NOMO-1 (cell line): Measurements from ENCODE around the gene TCF4.

Experiments
- DNase-seq, 2 experiments: peaks; one replicate each; lab custom pipeline; 2025; ENCODE audit not compliant: unreplicated experiment in 2 of 2; lab: John Stamatoyannopoulos, UW

TCF4 gene

DNA sequence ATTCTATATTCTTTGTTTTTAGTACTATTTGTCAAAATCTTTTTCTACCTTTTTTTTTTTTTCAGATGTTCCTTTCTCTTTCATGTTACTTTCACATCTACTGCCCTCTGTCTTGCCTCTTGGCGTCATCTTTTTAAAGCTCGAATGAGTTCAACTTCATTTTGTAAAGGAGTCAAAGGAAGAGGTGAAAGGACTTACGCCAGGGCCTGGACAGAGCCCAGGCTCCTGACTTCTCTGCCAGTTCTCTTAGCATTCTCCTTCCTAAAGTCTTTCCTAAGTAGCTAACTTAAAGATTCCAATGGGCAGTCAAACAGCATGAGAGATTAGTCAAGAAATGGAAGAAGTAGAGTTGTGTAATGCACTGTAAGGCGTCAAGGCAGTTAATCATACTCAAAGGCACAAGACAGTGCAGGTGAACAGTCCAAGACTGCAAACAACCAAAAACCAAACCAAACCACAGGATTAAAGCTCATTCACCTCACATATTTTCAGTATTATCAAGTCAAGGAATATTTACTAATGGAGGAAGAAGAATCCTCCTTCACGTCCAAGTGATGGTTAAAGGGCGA, 301.7 kb downstream of the TCF4 start:
- no peak for DNase-seq

DNA sequence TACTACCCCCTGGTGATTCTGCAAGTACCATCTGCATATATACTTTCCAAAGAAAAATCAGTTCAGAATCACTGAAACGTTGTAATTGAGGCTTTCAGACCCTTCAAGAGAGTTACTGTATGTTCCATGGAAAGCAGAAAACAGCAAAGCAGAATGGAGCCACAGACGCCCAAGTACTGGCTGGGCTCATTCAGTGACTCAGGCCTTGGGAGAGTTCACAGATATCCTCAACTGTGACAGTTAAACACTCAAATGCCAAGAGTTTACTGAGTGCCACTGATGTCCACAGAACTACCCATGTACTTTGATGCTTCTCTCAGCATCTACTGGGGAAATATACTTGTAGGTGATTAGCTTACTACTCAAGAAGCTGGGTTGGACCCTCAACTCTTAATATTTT, 303.4 kb downstream of the TCF4 start:
- DNase-seq: no peak

DNA sequence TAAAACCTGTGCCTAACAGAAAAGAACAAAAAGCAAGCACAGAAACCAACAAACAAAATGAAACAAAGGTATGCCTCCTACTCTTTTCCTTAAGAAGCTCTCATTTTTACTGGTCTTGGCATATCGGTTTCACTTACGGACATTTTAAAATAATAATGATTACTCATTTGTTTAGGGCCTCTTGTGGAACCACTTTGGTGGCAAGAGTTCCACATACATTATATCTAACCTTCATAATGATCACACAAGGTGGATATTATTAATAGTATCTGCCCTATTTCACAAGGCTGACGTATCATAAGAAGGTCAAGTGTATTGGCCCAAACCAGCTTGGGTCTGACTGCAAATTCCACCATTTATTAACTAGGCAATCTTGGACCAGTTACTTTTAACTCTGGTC, 304.7 kb downstream of the TCF4 start:
- no peak for DNase-seq

DNA sequence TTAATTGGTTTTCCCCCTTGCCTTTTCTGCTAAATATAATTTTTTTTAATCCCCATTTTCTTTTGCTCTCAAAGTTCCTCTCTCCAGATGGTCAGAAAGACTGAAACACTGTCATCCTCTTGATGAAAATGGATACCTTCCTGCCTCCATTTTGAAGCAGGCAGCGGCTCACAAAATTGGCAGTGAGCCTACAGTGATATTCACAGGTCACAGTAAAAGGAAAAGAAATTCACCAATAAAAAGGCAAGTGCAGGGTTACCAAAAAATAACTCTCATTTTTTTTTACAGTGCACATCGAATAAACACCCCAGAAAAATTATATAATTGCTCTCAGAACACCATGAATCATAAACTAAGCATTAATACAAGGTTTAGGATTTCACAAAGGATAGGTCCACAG, 307.5 kb downstream of the TCF4 start:
- DNase-seq: no peak

DNA sequence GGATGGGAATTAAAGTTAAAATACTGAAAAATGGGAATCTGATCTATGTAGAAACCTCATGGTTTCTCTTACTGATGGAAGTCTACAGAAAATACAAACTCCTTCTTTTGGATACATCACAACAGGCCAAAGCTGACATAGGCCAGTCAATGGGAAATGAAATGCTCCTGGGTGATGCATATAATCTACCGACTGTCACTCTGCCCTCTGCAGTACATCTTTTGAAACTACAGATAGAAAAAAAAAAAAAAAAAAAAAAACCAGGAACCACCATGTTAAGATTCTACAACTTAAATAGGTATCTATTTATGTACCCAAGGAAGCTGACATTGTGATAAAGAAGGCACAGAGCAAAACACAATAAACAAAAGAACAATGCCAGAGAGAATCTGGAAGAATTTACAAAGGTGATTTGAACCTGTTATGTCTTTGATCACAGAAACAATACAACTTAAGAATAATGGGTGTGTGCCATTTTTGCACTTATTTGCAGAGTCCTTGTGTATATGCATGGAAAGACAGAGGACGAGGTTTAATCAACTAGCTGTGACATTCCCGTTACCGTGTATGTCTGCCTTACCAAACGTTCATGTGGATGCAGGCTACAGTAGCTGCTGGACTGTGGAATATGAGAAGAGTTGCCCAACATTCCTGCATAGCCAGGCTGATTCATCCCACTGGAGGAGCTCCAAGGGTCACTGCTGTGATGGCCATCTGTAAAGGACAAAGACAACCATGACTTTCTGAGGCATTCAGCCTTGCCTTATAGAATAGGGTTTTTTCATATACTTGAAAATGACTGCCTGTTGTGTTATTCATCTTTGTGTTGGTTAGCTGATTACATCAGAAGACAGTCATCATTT, 312.7 kb downstream of the TCF4 start:
- DNase-seq: peak; percentile 11 to 29

DNA sequence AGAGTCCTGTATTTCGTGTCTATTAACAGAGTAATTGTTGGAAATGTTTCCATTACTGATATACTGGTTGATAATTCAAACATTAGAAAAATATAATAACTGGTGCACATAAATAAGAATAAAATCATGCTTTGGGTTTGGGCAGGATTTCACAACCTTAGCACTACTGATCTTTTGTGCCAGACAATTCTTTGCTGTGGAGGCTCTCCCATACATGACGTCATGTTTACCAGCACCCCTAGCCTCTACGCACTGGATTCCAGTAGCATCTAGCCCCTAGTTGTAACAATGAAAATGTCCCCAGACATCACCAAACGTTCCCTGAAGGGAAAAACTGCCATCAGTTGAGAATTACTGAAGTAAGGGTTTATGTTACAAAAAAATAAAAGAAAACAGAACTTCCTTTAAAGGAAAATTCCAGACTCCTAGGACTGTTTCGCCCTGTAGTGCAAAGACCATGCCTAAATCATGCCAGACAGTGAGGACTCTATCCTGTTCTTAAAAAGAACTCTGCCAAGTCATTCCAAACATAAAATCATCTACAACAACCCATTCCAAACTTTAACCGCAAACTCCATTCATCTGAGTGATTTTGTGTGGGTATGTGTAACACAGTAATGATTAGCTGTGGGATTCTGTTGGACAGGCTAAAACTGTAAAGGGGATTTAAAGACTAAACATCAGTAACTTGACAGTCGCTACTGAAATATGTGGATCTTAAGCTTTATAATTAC, 315.3 kb downstream of the TCF4 start:
- no peak for DNase-seq

DNA sequence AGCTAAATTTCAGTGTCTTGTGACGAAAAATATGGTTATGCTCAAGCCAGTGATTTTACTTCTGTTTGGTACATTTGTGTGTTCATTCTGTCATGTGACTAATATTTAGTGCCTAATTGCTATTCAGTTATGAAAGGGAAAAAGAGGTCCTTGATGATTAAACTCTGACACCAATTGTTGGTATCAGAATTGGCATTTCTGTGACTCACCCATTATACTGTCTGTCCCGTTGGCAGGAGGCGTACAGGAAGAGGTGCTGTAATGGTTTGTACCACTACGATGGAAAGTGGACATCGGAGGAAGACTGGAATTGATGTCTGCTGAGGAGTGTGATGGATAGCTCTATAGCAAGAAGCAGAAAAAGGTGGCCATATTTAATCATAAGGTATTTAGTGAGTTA, 318.4 kb downstream of the TCF4 start:
- DNase-seq: no peak

DNA sequence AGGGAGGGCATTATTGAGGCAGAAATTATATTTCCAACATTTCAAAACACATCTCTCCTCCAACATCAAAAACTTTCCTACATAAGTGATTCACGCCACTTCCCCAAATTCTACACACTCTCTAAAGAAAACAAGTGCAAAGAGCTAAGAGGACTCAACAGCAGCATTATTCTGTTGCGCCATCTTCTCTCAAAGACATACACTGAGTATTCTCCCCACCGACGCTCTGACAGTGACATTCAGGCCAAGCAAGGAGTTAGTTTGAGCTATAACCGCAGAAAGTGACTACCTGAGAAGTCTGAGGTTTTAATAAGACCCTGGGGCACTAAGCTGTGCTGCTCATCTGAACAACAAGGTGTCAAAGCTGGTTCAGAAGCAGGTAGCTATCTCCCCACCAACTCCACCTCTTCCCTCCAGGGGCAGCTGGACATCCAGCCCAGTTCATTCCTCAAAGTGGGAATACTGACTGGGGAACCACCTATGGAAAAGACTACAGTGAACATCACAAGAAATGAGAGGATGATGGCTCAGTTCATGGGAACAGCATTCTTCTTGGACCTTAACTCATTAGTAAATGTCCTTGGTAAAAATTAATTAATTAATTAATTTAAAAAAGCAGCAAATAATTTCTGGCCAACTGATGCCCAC, 319.2 kb downstream of the TCF4 start:
- DNase-seq: peak; percentile 54 to 76

DNA sequence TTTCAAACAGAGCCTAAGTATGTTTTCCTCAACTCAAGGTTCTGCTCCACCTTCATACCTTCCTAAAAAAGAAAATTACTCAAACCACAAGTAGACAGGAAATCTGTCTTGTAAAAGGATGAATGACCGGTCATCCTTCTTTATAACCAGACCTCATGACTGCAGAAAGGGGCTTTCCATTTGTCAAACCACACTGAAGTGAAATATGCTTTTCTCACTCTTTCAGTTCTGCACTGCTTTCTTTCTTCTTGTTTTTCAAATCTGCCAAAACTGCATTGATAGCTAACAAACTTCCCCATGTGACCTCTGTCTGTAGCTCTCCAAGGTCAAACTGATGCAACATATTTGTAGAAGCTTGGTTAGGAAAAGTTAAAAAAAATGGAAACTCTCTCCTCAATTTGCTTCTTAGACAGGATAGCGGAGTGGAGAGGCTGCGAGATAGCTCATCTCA, 319.8 kb downstream of the TCF4 start:
- DNase-seq: peak in 1 of 2 experiments; percentile 46

DNA sequence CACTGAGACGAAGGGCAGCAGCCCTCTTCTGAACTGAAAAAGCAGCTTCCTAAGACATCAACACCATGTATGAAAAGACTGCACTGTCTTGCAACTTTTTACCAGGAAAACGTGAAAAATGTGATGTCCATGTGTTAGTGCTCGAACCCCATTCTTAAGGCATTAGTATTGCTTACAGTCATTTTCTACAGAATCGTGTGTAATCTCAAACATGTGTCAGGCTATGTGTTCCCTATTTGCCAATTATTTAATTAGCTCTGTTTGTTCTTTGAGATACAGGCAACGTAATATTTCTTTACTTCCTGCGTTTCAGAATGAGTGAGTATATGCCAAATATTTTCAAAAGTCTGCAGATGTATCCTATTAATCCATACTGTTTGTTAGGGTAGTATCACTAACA, 321.0 kb downstream of the TCF4 start:
- no peak for DNase-seq

DNA sequence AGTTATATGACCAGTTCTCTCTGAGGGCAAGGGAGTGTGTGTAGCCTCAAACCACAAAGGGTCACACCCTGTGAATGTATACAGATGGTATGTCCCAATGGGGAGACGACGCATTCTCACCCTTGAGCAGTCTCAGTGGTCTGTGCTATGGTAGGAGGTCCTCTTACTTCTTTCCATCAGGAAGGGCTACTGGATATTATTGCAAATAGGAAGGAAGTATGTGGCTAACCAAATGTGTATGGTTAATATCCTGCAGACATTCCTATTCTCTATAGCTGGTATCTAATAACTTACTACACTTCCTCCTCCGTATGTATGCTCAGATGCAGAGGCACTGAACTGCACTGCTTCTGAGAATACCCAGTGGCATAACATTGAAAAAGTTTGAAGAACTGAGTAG, 322.0 kb downstream of the TCF4 start:
- no peak for DNase-seq

DNA sequence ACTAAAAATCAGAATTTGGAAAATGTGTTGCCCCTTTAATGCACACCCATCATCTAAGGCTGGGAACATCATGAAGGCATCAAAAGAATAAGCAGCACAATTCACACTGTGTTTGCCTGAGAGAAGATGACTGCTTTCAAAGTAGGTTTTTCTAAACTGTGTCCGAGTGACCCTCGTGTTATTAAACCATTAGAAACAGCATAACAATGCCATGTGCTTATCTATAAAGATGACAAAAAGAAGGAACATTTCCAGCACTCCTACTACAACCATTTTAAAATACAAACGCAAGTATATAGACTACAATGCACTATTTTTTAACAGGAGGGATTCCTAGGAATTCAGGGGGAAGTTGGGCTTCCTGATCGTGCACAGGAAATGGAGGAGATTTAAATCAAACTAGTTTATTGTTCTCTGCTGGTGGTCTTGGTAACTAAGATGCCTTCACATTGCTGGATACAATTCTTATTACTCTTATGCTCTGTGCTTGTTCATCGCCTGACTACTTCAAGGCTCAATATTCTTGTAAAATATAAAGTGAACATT, 322.8 kb downstream of the TCF4 start:
- no peak for DNase-seq

DNA sequence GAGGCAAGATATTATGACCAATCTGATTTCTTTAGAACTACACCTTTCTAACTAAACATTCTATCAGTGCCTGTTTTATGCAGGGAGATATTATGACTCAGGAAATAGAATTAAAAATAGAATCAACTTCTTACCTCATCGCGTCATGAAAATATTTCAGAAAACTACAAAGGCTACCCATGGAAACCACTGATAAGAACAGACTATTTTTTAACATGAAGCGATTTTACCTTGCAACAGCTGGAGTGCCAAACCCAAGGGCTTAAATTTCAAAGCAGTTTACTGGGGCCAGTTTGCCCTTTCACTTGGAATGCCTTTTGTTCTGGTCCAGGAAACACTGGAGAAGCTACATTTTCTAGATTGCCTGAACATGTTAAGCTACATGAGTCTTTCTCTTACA, 323.9 kb downstream of the TCF4 start:
- no peak for DNase-seq

DNA sequence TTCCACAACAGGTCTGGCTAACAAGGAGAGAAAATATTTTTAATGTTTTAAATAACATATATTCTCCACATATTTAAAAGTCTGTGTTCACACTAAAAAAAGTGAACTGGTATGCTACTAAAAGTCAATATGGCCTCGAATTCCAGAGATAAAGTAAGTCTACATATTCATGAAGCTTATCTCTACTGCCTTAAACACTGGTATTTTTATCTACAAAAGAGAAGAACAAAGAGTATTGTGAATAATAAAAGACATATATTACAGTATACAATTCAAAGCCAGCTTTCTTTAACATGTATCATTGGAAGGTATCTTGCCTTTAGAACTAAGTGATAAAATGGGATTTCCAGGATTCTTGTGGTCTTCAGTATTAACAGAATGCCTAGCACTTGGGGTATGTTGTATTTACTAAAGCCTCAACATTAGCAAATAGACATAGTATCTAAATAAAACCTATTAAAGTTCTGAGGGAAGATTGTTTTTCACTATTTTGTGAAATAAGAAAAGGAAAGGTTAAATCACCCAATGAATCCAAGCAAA, 325.9 kb downstream of the TCF4 start:
- no peak for DNase-seq

DNA sequence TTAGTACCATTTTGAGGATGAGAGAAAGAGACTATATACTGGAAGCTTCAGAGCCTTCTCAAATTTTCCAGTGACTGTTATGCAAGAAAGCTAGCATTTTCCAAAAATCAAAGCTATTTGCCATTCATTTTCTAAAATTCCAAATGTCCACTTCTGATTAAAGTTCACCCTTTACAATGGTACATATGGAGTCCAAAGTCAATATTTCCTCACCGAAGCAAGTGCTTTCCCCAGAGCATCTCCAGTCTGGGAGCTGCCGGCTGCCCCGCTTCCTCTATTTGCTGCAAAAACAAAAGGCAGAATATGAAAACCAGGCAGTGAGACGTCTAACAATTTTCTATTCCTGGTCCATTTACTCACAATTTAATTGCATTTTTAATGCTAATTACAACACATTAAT, 326.7 kb downstream of the TCF4 start:
- DNase-seq: no peak

DNA sequence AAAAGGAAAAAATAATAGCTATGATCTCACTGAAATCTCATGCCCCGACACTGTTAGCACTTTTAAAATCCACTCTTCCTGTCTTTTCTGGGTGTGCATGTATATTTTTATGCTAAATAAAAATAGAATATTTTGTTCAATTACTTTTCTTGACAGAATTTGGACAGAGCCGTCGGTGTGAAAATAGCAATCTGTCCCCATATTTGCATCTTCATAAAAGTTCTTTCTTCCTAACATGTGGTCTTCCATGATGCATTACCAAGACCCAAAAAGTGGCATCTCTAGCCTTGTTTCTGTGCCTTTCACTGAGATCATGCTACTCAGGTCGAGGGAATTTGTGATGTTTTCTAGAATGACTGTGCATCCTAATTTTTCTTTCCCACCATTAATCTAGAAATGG, 329.9 kb downstream of the TCF4 start:
- DNase-seq: no peak

DNA sequence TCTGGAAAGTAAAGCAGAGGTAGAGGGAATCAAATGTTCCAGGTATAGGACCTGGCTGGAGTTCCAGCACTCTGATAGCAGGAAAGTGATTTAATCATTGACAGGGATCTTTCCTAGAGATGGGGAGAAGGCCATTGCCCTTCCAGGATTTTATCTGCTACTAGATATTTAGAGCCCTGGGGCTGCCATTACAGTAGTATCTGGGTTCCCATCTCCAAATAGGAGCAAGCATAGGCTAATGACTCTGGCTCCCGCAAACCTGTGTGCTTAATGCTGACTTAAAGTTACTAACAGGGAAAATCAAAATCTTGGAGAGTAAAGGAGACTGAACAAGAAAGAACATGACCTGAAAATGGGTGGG, 331.1 kb downstream of the TCF4 start:
- no peak for DNase-seq

DNA sequence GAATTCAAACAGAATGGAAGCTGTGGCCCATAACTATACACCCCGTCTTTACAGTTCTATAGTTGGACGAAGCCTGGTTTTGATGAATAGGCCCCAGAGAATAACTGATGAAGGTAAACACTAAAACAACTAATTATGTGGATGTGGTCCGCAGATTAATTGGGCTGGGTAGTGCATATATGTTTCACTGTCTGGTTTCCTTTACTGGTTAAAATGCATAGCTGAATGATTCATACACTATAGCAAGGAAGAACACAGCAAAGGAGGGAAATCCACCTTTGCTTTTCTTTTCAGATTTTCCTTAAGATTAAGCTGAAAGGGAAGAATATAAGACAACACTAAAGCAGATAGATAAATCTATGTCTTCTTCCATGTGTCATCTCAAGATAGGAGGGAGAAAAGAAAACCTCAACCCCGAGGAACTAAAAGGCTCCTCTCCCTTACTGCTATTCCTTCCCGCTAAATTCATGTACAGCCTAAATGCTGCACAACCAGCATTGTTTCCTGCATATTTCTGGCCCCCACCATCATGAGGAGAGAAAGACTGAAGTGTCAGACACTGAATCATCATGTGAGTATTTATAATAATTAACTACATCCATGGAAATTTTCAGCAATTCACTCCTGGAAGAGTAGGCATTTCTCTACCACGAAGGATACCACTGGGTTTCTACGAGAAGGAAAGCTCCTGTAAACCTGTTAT, 331.6 kb downstream of the TCF4 start:
- DNase-seq: no peak

DNA sequence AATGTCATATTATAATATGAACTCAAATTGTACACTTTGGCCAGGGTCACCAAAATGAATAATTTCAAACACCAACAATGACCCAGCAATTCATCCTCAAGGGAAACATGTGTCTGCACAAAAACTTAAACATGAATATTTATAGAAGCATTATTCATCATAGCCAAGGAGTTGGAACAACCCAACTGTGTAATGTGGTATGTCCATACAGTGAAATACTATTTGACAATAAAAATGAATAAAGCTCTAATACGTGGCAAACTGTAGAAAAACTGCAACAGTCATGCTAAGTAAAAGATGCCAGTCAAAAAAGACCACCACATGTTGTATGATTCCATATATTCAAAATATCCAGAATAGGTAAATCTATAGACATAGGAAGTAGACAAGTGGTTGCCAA, 334.2 kb downstream of the TCF4 start:
- DNase-seq: no peak

DNA sequence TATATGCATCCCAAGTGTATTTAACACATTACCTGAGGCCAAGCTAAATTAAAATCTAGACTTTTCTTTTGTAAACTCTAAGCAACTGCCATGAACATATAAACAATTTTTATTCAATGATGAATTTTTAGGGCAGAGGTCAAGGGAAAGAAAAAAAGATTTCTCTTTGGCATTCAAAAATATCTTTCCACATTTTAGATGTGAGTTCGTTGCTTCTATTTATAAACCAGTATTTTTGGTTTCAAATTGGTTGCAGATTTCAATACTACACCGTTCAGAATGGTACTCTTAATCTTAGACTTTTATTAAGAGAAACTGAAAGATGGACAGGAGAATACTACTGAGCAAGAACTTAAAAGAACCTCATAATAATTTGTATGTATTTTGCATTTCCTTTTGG, 335.1 kb downstream of the TCF4 start:
- no peak for DNase-seq
